GM18511 (cell line): ENCODE measurements around the gene SAMD13.

Experiments
- ATAC-seq: cut with Tn5 transposase; IDR thresholded peaks from one replicate; pipeline ENCODE4 v1.9.1; 2021; ENCODE audit warnings: mild to moderate bottlenecking, moderate library complexity; ENCODE audit not compliant: unreplicated experiment

The SAMD13 gene

DNA sequence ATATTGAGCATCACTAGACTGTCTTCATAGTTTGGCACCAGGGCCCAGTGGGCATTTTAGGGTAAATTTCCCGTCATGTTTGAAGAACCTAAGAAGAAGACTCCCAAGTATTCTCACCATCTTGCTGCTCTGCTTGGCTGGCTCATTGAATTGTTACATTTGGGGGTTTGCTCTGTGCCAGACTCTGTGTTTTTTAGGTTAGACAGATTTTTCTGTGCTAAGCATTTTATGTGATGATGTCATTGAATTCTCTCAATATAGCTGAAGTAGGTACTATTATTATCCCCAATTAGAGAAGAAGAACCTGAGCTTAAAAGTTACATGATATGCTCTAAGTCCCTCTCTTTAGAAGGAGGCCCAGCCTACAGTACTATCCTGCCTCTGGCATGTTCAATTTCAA is 68.8 kb downstream of the SAMD13 start:
- ATAC-seq, result no peak

GRCh38 chr1:84370831-84371394 is 69.4 kb downstream of the SAMD13 start:
- ATAC-seq, result no peak

GRCh38 chr1:84373436-84374141 is 72.1 kb downstream of the SAMD13 start:
- ATAC-seq, result no peak

DNA sequence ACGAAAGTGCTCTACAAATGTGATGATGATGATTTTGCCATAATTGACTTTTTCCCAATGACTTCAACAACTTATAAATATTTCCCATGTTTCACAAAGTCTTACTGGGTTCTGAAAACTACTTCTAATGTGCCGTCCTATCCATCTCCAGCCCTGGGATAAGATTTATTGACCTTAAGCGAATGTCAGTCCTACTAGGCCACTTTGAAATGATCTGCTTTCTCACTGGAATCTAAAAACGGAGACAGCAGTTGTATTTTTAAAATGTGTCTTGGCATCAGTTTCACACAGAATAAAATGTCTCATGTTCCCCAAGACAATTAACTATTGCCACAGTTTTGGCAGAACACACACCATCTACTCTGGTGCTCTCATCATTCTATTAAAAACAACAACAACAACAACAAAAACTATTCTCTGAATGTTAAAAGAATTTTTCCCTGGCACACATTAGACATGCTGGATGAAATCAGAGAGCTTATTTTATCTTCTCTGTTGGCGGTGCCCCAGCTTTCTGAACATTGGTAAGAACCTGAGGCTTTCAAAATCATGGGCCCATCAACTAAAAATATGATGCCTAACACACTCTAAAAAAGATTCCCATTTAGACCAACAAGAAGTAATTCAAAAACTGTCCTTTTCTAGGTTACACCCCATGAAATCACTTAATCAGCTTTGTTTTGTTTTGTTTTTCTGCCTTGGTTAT is 73.6 kb downstream of the SAMD13 start:
- ATAC-seq, result no peak

- ATAC-seq, result no peak
These were observed 74.7 kb downstream of the SAMD13 start for GRCh38 chr1:84376000-84376910.

DNA sequence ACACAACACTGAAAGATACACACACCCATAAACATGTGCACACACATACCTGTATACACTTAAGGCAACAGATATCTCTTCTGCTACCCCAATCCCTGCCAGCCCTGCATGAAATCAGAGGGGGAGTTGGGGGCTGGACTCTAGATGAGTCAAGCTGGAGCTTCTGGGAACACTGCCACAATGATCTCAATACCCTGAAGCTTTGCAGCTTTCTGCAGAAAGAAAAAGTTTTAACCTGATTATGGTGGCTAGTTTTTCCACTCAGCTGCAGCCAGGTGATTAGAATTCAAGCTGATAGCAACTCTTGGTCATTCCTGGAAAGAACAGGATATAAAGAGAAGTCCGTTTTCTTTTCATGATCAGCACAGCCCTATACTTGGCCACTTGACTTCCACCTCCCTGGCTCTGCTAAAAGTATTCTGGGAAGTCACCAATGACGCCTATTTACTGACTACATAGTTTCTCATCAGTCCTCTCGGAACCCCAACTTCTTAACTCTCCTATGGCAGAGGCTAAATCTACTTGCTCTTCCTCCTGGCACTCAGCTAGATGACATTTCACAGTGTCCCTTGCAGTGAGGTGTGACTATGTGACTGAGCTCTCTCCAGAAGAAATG is 76.1 kb downstream of the SAMD13 start:
- no peak for ATAC-seq

DNA sequence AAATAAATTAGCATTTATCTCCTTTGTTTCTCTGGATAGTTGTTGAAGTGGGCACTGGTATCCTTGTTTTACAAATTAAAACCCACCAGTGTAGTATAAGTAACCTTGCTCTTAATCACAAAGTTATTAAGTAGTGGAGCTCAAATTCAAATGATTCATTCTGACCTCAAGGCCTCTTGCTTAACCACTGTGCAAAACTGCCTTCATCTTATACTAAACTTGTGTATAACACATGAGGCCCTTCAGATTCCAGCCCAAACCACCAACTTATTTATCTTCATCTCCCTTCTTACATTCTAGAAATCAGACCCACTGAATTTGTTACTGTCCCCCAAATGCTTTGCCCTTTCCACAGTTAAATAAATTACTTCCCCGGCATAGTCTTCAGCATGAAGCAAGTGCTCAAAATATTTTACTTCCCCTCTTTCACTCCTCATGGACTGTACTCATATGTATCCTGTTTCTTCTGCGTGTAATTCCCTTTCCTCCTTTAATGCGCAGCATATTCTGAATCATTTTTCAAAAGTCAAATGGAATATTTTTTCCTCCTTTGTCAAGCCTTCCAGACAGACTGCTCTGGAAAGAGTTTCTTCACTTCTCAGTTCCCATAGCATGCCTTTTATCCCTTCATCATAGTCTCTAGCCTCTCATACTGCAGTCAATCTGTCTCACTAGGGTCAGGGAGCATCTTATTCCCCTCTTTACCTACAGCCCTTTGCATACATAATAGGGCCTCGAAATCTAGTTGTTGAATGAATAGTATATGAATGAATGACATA is 77.8 kb downstream of the SAMD13 start:
- ATAC-seq, result no peak

GRCh38 chr1:84379917-84380180 is 78.3 kb downstream of the SAMD13 start:
- no peak for ATAC-seq

- no peak for ATAC-seq
These were observed 80.6 kb downstream of the SAMD13 start for GRCh38 chr1:84382127-84382526.

- ATAC-seq, result no peak
These were observed 83.8 kb downstream of the SAMD13 start for GRCh38 chr1:84385347-84385746.

GRCh38 chr1:84386716-84387479 is 85.4 kb downstream of the SAMD13 start:
- ATAC-seq, result no peak

DNA sequence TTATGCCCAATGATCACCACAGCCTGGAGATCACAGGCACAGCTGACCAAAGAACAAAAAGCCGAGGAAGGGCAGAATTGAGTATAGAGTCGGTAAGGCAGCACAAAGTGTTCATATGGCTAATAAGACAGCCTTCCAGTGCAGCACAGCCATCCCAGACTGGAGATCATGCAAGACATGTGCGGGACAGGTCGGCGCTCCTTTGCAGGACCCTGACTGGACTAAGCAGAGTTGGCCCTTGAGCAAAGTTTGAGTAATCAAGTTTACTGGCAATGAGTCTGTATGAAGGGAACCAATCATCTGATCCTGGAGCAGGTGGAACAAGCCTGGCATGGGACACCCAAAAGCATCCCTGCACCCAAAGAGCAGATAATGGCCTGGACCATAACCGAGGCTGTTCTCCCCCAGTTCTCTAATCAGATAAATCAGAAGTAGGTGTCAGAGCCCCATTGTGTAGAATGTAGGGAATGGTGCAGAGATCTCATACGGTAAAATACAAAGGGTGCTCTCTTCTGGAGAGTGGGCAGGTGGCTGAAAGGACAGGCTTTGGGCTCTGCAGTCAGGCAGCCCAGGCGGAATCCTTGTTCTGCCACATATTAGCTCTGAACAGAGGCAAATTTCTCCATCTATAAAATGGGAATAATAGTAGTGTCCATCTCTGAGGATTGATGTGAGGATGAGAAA is 86.1 kb downstream of the SAMD13 start:
- no peak for ATAC-seq

GRCh38 chr1:84390226-84390625 is 88.7 kb downstream of the SAMD13 start:
- ATAC-seq, result no peak

DNA sequence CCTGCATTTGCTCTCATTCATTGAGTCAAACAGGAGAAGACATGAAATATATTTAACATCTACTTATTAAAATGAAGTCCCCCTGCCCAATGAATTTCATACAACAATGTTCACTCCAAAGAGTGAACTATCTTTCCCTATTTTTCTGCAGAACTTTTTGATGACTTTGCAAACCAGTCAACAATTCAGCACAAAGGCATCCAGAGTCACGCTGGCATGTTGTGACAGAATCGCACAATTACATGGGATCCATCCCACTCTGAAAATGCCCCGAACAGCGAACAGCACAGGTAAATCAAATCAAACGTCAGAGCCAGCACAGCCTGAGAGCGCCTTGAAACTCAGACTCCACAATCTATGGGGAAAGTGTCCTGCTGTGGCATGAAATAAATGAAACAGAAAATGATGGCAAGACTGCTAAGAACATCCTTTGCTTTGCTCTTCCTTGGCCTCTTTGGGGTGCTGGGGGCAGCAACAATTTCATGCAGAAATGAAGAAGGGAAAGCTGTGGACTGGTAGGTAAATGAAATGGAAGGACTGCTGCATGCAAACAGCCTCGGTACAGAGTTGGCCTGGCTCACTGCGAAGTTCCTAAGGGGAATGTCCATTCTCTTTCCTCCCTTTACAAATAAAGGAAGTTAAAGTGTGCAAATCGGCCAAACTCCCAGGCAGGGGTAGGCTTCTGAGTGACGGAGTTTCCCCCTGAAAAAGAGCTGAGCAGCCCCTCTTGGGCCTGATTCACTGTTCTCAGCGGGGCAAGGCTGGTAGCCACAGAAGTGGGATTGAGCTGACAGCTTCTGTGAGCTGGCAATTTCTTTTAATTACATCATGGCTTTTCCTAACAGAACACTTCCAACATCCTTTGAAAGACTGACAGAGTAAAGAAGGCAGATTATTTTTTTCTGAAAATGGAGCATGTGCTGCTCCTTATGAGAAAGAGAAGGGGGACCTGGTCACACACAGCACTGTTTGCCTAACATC is 97.0 kb downstream of the SAMD13 start, which contains the start of gene DNASE2B:
Gene DNASE2B, plus strand, starts transcription at position 310 of the 981 bp plus-strand sequence. Its CDS starts 81 bp downstream, at position 391.
- no peak for ATAC-seq
